SK-N-SH treated with all-trans-retinoic acid at 6 μM for 48 hours (cell line): ENCODE data around the gene SORCS1.

ENCODE experiments used
- ATAC-seq: fragments of 200-7000 bp; cut with Tn5 transposase; 3 replicates; pipeline ENCODE4 v1.9.1; 2020; ENCODE audit warnings: mild to moderate bottlenecking, moderate library complexity
- ARNTL ChIP-seq: fragments of 450-650 bp; formaldehyde crosslinking; IDR thresholded peaks from 2 replicates; pipeline ENCODE4 v1.5.0; 2020; ENCODE audit warnings: low read depth, mild to moderate bottlenecking, moderate library complexity, borderline replicate concordance
- BACH2 ChIP-seq: fragments of 250-450 bp; sonication (Bioruptor Pico); IDR thresholded peaks from 2 replicates; pipeline ENCODE4 v1.9.0; 2021; ENCODE audit warnings: mild to moderate bottlenecking, borderline replicate concordance
- CSDC2 ChIP-seq: fragments of 250-450 bp; sonication (Bioruptor Pico); IDR thresholded peaks from 2 replicates; pipeline ENCODE4 v1.5.0; 2020; ENCODE audit warnings: mild to moderate bottlenecking, moderate library complexity
- ESRRG ChIP-seq: fragments of 250-450 bp; sonication (Bioruptor Pico); IDR thresholded peaks from 2 replicates; pipeline ENCODE4 v1.6.1; 2021; ENCODE audit warnings: mild to moderate bottlenecking
- GLIS3 ChIP-seq: fragments of 250-450 bp; sonication (Bioruptor Pico); IDR thresholded peaks from 2 replicates; pipeline ENCODE4 v1.5.0; 2020; ENCODE audit warnings: mild to moderate bottlenecking, moderate library complexity
- ISL1 ChIP-seq: fragments of 250-450 bp; sonication (Bioruptor Pico); IDR thresholded peaks from 2 replicates; pipeline ENCODE4 v2.1.2; 2022; ENCODE audit warnings: mild to moderate bottlenecking, moderate library complexity
- OSR1 ChIP-seq: fragments of 250-450 bp; sonication (Bioruptor Pico); IDR thresholded peaks from 2 replicates; pipeline ENCODE4 v1.8.0; 2022; ENCODE audit warnings: moderate library complexity, mild to moderate bottlenecking, inconsistent platforms
- PPARA ChIP-seq: fragments of 250-450 bp; sonication (Bioruptor Pico); IDR thresholded peaks from 2 replicates; pipeline ENCODE4 v1.5.0; 2020; ENCODE audit warnings: mild to moderate bottlenecking, borderline replicate concordance
- RARB ChIP-seq: fragments of 250-450 bp; sonication (Bioruptor Pico); IDR thresholded peaks from 2 replicates; pipeline ENCODE4 v1.8.0; 2021; ENCODE audit warnings: mild to moderate bottlenecking, moderate library complexity
- SNAI2 ChIP-seq: fragments of 250-450 bp; sonication (Bioruptor Pico); IDR thresholded peaks from 2 replicates; pipeline ENCODE4 v1.5.0; 2020; ENCODE audit warnings: mild to moderate bottlenecking, moderate library complexity
- TCF4 ChIP-seq: fragments of 250-450 bp; sonication (Bioruptor Pico); IDR thresholded peaks from 2 replicates; pipeline ENCODE4 v1.8.0; 2021; ENCODE audit warnings: mild to moderate bottlenecking, moderate library complexity, borderline replicate concordance
- TOX ChIP-seq: fragments of 250-450 bp; sonication (Bioruptor Pico); IDR thresholded peaks from 2 replicates; pipeline ENCODE4 v1.8.0; 2021; ENCODE audit warnings: mild to moderate bottlenecking, moderate library complexity, borderline replicate concordance
- ZC3H10 ChIP-seq: fragments of 250-450 bp; sonication (Bioruptor Pico); IDR thresholded peaks from 2 replicates; pipeline ENCODE4 v1.5.1; 2021; ENCODE audit warnings: mild to moderate bottlenecking, moderate library complexity
- ZFP3 ChIP-seq: fragments of 250-450 bp; sonication (Bioruptor Pico); IDR thresholded peaks from 2 replicates; pipeline ENCODE4 v1.5.0; 2020; ENCODE audit warnings: mild to moderate bottlenecking, moderate library complexity
- ZFP30 ChIP-seq: fragments of 450-650 bp; formaldehyde crosslinking; IDR thresholded peaks from 2 replicates; pipeline ENCODE4 v1.5.0; 2022; ENCODE audit warnings: mild to moderate bottlenecking, moderate library complexity
- ZNF565 ChIP-seq: fragments of 450-650 bp; formaldehyde crosslinking; conservative IDR thresholded peaks from 2 replicates; pipeline ENCODE4 v1.5.0; 2020; ENCODE audit warnings: low read depth, mild to moderate bottlenecking, moderate library complexity
- ZNF70 ChIP-seq: fragments of 450-650 bp; formaldehyde crosslinking; IDR thresholded peaks from 2 replicates; pipeline ENCODE4 v1.5.0; 2020; ENCODE audit warnings: mild to moderate bottlenecking, moderate library complexity
- ZNF8 ChIP-seq: fragments of 450-650 bp; formaldehyde crosslinking; IDR thresholded peaks from 2 replicates; pipeline ENCODE4 v1.5.0; 2020; ENCODE audit warnings: mild to moderate bottlenecking, moderate library complexity
- TF ChIP-seq, protein P1 (sequence below): fragments of 250-450 bp; sonication (Bioruptor Pico); IDR thresholded peaks from 2 replicates; pipeline ENCODE4 v1.5.1; 2020; ENCODE audit warnings: low read depth, mild to moderate bottlenecking, moderate library complexity
- TF ChIP-seq, protein P2 (sequence below): fragments of 250-450 bp; sonication (Bioruptor Pico); IDR thresholded peaks from 2 replicates; pipeline ENCODE4 v1.5.1; 2021; ENCODE audit warnings: mild to moderate bottlenecking, moderate library complexity
- TF ChIP-seq, protein P3 (sequence below): fragments of 250-450 bp; sonication (Bioruptor Pico); IDR thresholded peaks from 2 replicates; pipeline ENCODE4 v1.5.0; 2020; ENCODE audit warnings: mild to moderate bottlenecking, moderate library complexity
- TF ChIP-seq, protein P4 (sequence below): fragments of 250-450 bp; sonication (Bioruptor Pico); IDR thresholded peaks from 2 replicates; pipeline ENCODE4 v1.8.0; 2021; ENCODE audit warnings: low read depth, mild to moderate bottlenecking, moderate library complexity, borderline replicate concordance
- TF ChIP-seq, protein P5 (sequence below): fragments of 250-450 bp; sonication (Bioruptor Pico); IDR thresholded peaks from 2 replicates; pipeline ENCODE4 v1.8.0; 2020; ENCODE audit warnings: mild to moderate bottlenecking, moderate library complexity, borderline replicate concordance

Gene SORCS1

DNA sequence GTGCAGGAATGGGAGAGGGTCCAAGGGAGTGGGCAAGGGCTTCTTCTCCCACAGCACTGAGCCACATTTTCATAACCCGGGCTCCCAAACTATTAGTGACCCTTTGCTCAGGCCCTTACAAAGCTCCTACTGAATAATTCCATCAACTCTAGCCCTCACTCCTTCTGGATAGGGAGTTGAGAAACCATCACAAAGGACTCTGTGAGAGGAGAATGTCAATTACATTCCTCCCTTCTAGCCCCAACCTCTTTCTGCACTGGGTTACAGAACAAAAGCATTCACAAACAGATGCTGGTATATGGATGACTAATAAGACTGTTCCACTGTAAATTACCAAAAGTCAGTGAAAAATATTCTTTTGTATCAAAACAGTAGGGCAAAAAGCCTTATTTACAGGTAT lies 203.7 kb downstream of the SORCS1 start:
- no peak for TF ChIP-seq ZFP30 (CRISPR knock-in tag)
- no peak for TF ChIP-seq ZNF565 (CRISPR knock-in tag)
- TF ChIP-seq, protein P1, sequence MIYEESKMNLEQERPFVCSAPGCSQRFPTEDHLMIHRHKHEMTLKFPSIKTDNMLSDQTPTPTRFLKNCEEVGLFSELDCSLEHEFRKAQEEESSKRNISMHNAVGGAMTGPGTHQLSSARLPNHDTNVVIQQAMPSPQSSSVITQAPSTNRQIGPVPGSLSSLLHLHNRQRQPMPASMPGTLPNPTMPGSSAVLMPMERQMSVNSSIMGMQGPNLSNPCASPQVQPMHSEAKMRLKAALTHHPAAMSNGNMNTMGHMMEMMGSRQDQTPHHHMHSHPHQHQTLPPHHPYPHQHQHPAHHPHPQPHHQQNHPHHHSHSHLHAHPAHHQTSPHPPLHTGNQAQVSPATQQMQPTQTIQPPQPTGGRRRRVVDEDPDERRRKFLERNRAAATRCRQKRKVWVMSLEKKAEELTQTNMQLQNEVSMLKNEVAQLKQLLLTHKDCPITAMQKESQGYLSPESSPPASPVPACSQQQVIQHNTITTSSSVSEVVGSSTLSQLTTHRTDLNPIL (CRISPR knock-in tag), result no peak
- TF ChIP-seq ZNF8 (CRISPR knock-in tag), result no peak
- TF ChIP-seq ZFP3 (CRISPR knock-in tag), result no peak
- TF ChIP-seq ESRRG (CRISPR knock-in tag), result no peak
- TF ChIP-seq ZNF70 (CRISPR knock-in tag), result no peak
- no peak for TF ChIP-seq GLIS3 (CRISPR knock-in tag)
- no peak for TF ChIP-seq RARB (CRISPR knock-in tag)
- TF ChIP-seq, protein P2, sequence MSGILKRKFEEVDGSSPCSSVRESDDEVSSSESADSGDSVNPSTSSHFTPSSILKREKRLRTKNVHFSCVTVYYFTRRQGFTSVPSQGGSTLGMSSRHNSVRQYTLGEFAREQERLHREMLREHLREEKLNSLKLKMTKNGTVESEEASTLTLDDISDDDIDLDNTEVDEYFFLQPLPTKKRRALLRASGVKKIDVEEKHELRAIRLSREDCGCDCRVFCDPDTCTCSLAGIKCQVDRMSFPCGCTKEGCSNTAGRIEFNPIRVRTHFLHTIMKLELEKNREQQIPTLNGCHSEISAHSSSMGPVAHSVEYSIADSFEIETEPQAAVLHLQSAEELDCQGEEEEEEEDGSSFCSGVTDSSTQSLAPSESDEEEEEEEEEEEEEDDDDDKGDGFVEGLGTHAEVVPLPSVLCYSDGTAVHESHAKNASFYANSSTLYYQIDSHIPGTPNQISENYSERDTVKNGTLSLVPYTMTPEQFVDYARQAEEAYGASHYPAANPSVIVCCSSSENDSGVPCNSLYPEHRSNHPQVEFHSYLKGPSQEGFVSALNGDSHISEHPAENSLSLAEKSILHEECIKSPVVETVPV (CRISPR knock-in tag), result no peak
- no peak for TF ChIP-seq OSR1 (CRISPR knock-in tag)
- TF ChIP-seq ZC3H10 (CRISPR knock-in tag), result no peak
- no peak for TF ChIP-seq TCF4 (CRISPR knock-in tag)
- TF ChIP-seq, protein P3, sequence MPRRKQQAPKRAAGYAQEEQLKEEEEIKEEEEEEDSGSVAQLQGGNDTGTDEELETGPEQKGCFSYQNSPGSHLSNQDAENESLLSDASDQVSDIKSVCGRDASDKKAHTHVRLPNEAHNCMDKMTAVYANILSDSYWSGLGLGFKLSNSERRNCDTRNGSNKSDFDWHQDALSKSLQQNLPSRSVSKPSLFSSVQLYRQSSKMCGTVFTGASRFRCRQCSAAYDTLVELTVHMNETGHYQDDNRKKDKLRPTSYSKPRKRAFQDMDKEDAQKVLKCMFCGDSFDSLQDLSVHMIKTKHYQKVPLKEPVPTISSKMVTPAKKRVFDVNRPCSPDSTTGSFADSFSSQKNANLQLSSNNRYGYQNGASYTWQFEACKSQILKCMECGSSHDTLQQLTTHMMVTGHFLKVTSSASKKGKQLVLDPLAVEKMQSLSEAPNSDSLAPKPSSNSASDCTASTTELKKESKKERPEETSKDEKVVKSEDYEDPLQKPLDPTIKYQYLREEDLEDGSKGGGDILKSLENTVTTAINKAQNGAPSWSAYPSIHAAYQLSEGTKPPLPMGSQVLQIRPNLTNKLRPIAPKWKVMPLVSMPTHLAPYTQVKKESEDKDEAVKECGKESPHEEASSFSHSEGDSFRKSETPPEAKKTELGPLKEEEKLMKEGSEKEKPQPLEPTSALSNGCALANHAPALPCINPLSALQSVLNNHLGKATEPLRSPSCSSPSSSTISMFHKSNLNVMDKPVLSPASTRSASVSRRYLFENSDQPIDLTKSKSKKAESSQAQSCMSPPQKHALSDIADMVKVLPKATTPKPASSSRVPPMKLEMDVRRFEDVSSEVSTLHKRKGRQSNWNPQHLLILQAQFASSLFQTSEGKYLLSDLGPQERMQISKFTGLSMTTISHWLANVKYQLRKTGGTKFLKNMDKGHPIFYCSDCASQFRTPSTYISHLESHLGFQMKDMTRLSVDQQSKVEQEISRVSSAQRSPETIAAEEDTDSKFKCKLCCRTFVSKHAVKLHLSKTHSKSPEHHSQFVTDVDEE (CRISPR knock-in tag), result no peak
- TF ChIP-seq TOX (CRISPR knock-in tag), result no peak
- no peak for TF ChIP-seq ISL1 (CRISPR knock-in tag)
- ATAC-seq, result no peak

DNA sequence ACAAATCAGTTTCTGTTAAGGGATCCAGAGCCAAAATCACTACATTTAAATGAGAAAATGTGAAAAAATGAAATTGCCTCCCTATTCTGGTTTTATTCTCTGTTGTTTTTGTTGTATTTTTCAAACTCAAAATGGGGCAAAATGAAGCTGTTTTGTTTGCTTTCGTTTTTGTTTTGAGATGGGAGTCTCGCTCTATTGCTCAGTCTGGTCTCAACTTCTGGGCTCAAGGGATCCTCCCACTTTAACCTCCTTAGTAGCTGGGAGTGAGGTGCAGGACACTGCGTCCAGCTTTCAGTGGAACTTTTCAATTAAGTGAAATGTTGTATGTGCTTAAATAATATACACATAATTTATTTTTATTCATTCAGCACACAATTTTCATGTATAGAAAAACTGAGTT lies 205.0 kb downstream of the SORCS1 start:
- TF ChIP-seq PPARA (CRISPR knock-in tag), result no peak
- no peak for TF ChIP-seq ESRRG (CRISPR knock-in tag)
- TF ChIP-seq, protein P2 (CRISPR knock-in tag), result no peak
- no peak for TF ChIP-seq OSR1 (CRISPR knock-in tag)
- TF ChIP-seq ARNTL (CRISPR knock-in tag), result no peak
- TF ChIP-seq, protein P4, sequence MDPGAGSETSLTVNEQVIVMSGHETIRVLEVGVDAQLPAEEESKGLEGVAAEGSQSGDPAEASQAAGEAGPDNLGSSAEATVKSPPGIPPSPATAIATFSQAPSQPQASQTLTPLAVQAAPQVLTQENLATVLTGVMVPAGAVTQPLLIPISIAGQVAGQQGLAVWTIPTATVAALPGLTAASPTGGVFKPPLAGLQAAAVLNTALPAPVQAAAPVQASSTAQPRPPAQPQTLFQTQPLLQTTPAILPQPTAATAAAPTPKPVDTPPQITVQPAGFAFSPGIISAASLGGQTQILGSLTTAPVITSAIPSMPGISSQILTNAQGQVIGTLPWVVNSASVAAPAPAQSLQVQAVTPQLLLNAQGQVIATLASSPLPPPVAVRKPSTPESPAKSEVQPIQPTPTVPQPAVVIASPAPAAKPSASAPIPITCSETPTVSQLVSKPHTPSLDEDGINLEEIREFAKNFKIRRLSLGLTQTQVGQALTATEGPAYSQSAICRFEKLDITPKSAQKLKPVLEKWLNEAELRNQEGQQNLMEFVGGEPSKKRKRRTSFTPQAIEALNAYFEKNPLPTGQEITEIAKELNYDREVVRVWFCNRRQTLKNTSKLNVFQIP (CRISPR knock-in tag), result no peak
- TF ChIP-seq ZFP3 (CRISPR knock-in tag), result no peak
- TF ChIP-seq BACH2 (CRISPR knock-in tag), result no peak
- no peak for TF ChIP-seq TCF4 (CRISPR knock-in tag)
- TF ChIP-seq, protein P5, sequence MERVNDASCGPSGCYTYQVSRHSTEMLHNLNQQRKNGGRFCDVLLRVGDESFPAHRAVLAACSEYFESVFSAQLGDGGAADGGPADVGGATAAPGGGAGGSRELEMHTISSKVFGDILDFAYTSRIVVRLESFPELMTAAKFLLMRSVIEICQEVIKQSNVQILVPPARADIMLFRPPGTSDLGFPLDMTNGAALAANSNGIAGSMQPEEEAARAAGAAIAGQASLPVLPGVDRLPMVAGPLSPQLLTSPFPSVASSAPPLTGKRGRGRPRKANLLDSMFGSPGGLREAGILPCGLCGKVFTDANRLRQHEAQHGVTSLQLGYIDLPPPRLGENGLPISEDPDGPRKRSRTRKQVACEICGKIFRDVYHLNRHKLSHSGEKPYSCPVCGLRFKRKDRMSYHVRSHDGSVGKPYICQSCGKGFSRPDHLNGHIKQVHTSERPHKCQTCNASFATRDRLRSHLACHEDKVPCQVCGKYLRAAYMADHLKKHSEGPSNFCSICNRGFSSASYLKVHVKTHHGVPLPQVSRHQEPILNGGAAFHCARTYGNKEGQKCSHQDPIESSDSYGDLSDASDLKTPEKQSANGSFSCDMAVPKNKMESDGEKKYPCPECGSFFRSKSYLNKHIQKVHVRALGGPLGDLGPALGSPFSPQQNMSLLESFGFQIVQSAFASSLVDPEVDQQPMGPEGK (CRISPR knock-in tag), result no peak
- no peak for TF ChIP-seq SNAI2
- TF ChIP-seq, protein P1 (CRISPR knock-in tag), result no peak
- TF ChIP-seq GLIS3 (CRISPR knock-in tag), result no peak
- TF ChIP-seq ZC3H10 (CRISPR knock-in tag), result no peak
- TF ChIP-seq ZFP30 (CRISPR knock-in tag), result no peak
- no peak for TF ChIP-seq ZNF565 (CRISPR knock-in tag)
- no peak for TF ChIP-seq RARB (CRISPR knock-in tag)
- TF ChIP-seq CSDC2 (CRISPR knock-in tag), result no peak
- no peak for TF ChIP-seq ISL1 (CRISPR knock-in tag)
- no peak for ATAC-seq
